Measurements from ENCODE around the gene CUX1.

DNA sequence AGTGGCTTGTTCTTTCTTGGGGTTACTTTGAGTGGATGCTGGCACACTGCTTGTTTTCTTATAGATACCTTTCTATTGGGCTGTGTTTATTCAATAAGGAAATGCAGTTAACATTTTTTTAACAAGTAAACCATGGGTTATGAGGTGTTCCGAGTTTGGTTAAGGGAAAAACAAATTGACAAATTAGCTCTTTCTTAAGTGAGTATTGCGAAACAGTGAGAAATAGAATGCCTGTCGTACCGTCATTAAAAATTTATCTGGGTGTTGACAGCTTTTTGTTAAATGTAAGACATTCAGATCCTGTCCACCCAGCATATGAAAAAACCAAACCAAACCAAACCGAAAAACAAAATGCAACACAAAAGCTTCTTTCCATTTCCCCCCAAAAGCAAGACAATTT, 6.2 kb downstream of the CUX1 start:
- TF ChIP-seq ZNF114 (tag by site-specific recombination; IDR thresholded peaks at IDR 0.05) = no peak
- TF ChIP-seq, protein P1, sequence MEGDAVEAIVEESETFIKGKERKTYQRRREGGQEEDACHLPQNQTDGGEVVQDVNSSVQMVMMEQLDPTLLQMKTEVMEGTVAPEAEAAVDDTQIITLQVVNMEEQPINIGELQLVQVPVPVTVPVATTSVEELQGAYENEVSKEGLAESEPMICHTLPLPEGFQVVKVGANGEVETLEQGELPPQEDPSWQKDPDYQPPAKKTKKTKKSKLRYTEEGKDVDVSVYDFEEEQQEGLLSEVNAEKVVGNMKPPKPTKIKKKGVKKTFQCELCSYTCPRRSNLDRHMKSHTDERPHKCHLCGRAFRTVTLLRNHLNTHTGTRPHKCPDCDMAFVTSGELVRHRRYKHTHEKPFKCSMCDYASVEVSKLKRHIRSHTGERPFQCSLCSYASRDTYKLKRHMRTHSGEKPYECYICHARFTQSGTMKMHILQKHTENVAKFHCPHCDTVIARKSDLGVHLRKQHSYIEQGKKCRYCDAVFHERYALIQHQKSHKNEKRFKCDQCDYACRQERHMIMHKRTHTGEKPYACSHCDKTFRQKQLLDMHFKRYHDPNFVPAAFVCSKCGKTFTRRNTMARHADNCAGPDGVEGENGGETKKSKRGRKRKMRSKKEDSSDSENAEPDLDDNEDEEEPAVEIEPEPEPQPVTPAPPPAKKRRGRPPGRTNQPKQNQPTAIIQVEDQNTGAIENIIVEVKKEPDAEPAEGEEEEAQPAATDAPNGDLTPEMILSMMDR (tag by site-specific recombination; IDR thresholded peaks at IDR 0.05) = no peak
- TF ChIP-seq BCL11A (tag by site-specific recombination; IDR thresholded peaks at IDR 0.05; ENCODE audit: low read depth) = no peak
- no peak for TF ChIP-seq RBAK (tag by site-specific recombination; IDR thresholded peaks at IDR 0.05)
- TF ChIP-seq, protein P2, sequence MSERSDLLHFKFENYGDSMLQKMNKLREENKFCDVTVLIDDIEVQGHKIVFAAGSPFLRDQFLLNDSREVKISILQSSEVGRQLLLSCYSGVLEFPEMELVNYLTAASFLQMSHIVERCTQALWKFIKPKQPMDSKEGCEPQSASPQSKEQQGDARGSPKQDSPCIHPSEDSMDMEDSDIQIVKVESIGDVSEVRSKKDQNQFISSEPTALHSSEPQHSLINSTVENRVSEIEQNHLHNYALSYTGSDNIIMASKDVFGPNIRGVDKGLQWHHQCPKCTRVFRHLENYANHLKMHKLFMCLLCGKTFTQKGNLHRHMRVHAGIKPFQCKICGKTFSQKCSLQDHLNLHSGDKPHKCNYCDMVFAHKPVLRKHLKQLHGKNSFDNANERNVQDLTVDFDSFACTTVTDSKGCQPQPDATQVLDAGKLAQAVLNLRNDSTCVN (tag by site-specific recombination; optimal IDR thresholded peaks at IDR 0.05) = no peak
- TF ChIP-seq ZNF600 (tag by site-specific recombination; IDR thresholded peaks at IDR 0.05) = no peak
- no peak for TF ChIP-seq ZNF23 (tag by site-specific recombination; IDR thresholded peaks at IDR 0.05; ENCODE audit: borderline replicate concordance)
- TF ChIP-seq, protein P3, sequence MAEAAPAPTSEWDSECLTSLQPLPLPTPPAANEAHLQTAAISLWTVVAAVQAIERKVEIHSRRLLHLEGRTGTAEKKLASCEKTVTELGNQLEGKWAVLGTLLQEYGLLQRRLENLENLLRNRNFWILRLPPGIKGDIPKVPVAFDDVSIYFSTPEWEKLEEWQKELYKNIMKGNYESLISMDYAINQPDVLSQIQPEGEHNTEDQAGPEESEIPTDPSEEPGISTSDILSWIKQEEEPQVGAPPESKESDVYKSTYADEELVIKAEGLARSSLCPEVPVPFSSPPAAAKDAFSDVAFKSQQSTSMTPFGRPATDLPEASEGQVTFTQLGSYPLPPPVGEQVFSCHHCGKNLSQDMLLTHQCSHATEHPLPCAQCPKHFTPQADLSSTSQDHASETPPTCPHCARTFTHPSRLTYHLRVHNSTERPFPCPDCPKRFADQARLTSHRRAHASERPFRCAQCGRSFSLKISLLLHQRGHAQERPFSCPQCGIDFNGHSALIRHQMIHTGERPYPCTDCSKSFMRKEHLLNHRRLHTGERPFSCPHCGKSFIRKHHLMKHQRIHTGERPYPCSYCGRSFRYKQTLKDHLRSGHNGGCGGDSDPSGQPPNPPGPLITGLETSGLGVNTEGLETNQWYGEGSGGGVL (tag by site-specific recombination; IDR thresholded peaks at IDR 0.05) = no peak
- TF ChIP-seq ZBTB21 (tag by site-specific recombination; IDR thresholded peaks at IDR 0.05) = no peak
- TF ChIP-seq, protein P4, sequence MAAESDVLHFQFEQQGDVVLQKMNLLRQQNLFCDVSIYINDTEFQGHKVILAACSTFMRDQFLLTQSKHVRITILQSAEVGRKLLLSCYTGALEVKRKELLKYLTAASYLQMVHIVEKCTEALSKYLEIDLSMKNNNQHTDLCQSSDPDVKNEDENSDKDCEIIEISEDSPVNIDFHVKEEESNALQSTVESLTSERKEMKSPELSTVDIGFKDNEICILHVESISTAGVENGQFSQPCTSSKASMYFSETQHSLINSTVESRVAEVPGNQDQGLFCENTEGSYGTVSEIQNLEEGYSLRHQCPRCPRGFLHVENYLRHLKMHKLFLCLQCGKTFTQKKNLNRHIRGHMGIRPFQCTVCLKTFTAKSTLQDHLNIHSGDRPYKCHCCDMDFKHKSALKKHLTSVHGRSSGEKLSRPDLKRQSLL (tag by site-specific recombination; IDR thresholded peaks at IDR 0.05) = no peak
- TF ChIP-seq HOXA7 (CRISPR knock-in tag; IDR thresholded peaks at IDR 0.05; ENCODE audit: borderline replicate concordance) = no peak
- TF ChIP-seq, protein P5, sequence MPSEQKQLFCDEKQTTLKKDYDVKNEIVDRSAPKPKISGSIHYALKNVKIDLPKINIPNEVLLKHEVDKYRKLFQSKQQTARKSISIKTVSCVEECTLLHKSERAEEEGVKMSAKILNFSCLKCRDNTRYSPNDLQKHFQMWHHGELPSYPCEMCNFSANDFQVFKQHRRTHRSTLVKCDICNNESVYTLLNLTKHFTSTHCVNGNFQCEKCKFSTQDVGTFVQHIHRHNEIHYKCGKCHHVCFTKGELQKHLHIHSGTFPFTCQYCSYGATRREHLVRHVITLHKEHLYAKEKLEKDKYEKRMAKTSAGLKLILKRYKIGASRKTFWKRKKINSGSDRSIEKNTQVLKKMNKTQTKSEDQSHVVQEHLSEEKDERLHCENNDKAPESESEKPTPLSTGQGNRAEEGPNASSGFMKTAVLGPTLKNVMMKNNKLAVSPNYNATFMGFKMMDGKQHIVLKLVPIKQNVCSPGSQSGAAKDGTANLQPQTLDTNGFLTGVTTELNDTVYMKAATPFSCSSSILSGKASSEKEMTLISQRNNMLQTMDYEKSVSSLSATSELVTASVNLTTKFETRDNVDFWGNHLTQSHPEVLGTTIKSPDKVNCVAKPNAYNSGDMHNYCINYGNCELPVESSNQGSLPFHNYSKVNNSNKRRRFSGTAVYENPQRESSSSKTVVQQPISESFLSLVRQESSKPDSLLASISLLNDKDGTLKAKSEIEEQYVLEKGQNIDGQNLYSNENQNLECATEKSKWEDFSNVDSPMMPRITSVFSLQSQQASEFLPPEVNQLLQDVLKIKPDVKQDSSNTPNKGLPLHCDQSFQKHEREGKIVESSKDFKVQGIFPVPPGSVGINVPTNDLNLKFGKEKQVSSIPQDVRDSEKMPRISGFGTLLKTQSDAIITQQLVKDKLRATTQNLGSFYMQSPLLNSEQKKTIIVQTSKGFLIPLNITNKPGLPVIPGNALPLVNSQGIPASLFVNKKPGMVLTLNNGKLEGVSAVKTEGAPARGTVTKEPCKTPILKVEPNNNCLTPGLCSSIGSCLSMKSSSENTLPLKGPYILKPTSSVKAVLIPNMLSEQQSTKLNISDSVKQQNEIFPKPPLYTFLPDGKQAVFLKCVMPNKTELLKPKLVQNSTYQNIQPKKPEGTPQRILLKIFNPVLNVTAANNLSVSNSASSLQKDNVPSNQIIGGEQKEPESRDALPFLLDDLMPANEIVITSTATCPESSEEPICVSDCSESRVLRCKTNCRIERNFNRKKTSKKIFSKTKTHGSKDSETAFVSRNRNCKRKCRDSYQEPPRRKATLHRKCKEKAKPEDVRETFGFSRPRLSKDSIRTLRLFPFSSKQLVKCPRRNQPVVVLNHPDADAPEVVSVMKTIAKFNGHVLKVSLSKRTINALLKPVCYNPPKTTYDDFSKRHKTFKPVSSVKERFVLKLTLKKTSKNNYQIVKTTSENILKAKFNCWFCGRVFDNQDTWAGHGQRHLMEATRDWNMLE (tag by site-specific recombination; conservative IDR thresholded peaks at IDR 0.05; ENCODE audit: low read depth) = no peak
- TF ChIP-seq ZSCAN30 (tag by site-specific recombination; IDR thresholded peaks at IDR 0.05) = no peak
- TF ChIP-seq ZNF596 (tag by site-specific recombination; IDR thresholded peaks at IDR 0.05) = no peak
